Iris pigment epithelial cell (primary cell): Measurements from ENCODE around the gene RNF4.

Experiments used
- DNase-seq: peaks from one replicate; pipeline ENCODE4 v3.0.0-alpha.2; 2011; ENCODE audit warnings: low read depth

Gene RNF4

GRCh38 chr4:2468456-2469191 is at the start of gene RNF4:
TSS of gene RNF4 (plus strand) at chr4:2469106. CDS start at chr4:2490494, 21,388 bp downstream.
- DNase-seq = peak; percentile 98

- no peak for DNase-seq
These were observed 49.1 kb upstream of the RNF4 start for GRCh38 chr4:2419814-2420213.

- no peak for DNase-seq
These were observed 47.0 kb upstream of the RNF4 start for GRCh38 chr4:2421928-2422327.

GRCh38 chr4:2423066-2423465 is 45.8 kb upstream of the RNF4 start:
- DNase-seq = no peak

GRCh38 chr4:2423695-2424094 is 45.2 kb upstream of the RNF4 start:
- DNase-seq = no peak

- peak; percentile 42 for DNase-seq
These were observed 44.3 kb upstream of the RNF4 start for GRCh38 chr4:2424581-2424980.

- no peak for DNase-seq
These were observed 43.4 kb upstream of the RNF4 start for GRCh38 chr4:2425386-2426068.

- no peak for DNase-seq
These were observed 42.9 kb upstream of the RNF4 start for GRCh38 chr4:2426069-2426397.

GRCh38 chr4:2426711-2427275 is 42.1 kb upstream of the RNF4 start:
- DNase-seq = no peak

- DNase-seq = no peak
These were observed 41.2 kb upstream of the RNF4 start for GRCh38 chr4:2427383-2428334.

- DNase-seq = no peak
These were observed 40.3 kb upstream of the RNF4 start for GRCh38 chr4:2428496-2429213.

GRCh38 chr4:2429945-2430757 is 38.8 kb upstream of the RNF4 start:
- DNase-seq = peak; percentile 22

GRCh38 chr4:2432004-2432403 is 36.9 kb upstream of the RNF4 start:
- no peak for DNase-seq

GRCh38 chr4:2432991-2433530 is 35.8 kb upstream of the RNF4 start:
- DNase-seq = peak; percentile 48

GRCh38 chr4:2433609-2434350 is 35.1 kb upstream of the RNF4 start:
- no peak for DNase-seq

GRCh38 chr4:2434420-2434819 is 34.5 kb upstream of the RNF4 start:
- no peak for DNase-seq

- DNase-seq = no peak
These were observed 32.6 kb upstream of the RNF4 start for GRCh38 chr4:2436301-2436700.

GRCh38 chr4:2436761-2437474 is 32.0 kb upstream of the RNF4 start:
- no peak for DNase-seq
